HPDE6-E6E7 (cell line): ENCODE data around the gene PLEKHA4.
A peak's percentile ranks its signal among the peaks of the same experiment; 100 is the strongest.
"Not testable (repeated sequence)": the region's sequence is repeated elsewhere in the genome, so short reads cannot be mapped to it uniquely, and the experiment has no call there.

ENCODE experiments used
- DNase-seq: peaks from one replicate; pipeline ENCODE4 v3.0.0; 2011; ENCODE audit warnings: missing footprints; ENCODE audit errors: extremely low spot score

PLEKHA4 gene

GRCh38 chr19:48889496-48889895 is 21.1 kb upstream of the PLEKHA4 start:
- DNase-seq, result not testable (repeated sequence)

DNA sequence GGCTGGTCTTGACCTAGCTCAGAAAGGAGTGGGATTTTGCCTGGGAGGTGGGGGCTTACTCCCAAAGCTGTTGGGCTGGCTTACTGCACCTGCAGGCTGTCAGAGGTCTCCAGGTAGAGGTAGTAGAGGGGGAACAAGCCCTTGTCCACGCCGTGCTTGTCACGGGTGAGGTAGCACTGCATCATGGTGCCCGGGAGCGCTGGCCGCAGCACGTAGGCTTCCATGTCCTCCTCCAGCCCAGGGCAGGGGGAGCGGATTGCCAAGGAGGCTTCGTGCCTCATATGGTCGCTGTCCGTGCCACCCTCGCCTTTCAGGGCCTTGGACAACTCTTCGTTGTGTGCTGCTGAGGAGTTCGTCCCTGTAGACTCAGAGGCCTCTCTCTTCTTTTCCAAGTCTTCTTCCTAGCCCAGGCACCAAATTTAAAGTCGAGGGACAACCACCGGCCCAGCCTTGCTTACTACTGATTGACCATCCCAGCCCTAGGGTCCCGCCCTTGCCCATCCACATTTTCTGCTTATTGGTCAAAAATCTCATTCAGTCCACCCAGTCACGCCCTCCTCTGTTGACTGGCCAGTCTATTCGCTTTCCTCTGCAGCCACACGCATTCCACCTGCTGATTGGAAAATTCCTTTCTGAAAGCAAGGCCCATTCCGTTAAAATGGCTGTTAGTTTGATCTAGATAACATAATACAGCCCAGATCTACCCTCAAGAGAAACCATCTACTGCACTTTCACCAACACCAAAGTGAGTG is 19.6 kb upstream of the PLEKHA4 start:
- DNase-seq, result no peak

- no peak for DNase-seq
Observed at GRCh38 chr19:48883726-48884125, 15.3 kb upstream of the PLEKHA4 start.

DNA sequence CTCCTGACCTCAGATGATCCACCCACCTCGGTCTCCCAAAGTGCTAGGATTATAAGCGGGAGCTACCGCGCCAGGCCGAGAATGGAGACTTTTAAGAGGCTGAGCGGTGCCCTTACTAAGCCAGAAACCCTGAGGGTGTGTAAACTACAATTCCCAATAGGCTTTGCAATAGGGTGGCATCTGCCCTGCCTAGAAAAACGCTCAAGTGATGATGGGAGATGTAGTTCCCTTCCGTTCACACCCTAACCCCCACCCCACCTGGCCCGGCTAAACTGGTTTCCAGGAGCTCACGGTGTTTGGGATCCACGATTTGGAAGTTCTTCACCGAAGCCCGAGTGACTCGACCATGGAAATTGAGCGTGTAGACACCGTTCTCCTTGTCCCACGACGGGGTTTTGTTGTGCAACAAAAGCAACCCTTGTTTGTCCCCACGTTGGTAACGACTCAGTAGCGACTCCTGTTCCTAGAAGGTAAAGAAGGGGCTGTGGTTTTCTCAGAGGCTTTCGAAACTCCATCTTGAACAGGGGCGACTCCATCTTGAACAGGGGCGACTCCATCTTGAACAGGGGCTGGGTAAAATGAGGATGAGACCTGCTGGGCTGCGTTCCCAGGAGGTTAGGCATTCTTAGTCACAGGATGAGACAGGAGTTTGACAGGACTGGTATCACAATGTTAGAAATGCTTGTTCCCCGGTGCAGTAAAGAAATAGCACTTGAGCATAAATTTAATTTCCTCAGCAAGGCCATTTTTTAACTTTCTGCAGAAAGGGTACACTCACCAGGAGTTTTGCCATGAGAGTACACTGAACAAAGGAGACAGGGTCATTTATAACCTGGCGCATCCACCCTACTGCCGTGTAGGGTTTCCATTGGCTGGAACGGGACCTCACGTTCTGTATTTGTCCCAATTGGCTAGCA is 13.6 kb upstream of the PLEKHA4 start:
- DNase-seq, result no peak

DNA sequence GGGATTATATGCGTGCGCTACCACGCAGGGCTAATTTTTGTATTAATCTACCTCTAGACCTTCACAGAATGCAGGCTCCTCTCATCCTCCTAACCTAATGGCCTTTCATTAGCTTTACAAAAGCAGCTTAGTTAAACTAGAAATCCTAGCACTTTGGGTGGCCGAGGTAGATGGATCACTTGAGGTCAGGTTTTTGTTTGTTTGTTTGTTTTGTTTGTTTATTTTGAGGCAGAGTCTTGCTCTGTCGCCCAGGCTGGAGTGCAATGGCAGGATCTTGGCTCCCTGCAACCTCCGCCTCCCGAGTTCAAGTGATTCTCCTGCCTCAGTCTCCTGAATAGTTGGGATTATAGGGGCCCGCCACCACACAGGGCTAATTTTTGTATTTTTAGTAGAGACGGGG is 11.3 kb upstream of the PLEKHA4 start:
- DNase-seq, result not testable (repeated sequence)

DNA sequence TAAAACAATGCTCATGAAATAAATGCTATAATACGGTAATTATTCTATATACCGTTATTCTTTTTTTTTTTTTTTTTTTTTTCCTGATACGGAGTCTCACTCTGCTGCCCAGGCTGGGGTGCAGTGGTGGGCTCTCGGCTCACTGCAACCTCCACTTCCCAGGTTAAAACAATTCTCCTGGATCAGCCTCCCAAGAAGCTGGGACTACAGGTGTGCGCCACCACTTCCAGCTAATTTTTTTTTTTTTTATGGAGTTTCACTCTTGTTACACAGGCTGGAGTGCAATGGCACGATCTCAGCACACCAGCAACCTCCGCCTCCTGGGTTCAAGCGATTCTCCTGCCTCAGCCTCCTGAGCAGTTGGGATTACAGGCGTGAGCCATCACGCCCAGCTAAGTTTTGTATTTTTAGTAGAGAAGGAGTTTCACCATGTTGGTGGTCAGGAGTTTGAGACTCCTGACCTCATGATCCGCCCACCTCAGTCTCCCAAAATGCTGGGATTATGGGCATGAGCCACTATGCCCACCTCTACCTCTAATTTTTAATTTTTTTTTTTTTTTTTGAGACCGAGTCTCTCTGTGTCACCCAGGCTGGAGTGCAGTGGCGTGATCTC is 10.7 kb upstream of the PLEKHA4 start:
- DNase-seq, result no peak

GRCh38 chr19:48878196-48879024 is 10.0 kb upstream of the PLEKHA4 start:
- no peak for DNase-seq

GRCh38 chr19:48877855-48878195 is 9.4 kb upstream of the PLEKHA4 start:
- no peak for DNase-seq

- not testable (repeated sequence) for DNase-seq
Observed at GRCh38 chr19:48876043-48876981, 7.9 kb upstream of the PLEKHA4 start.

DNA sequence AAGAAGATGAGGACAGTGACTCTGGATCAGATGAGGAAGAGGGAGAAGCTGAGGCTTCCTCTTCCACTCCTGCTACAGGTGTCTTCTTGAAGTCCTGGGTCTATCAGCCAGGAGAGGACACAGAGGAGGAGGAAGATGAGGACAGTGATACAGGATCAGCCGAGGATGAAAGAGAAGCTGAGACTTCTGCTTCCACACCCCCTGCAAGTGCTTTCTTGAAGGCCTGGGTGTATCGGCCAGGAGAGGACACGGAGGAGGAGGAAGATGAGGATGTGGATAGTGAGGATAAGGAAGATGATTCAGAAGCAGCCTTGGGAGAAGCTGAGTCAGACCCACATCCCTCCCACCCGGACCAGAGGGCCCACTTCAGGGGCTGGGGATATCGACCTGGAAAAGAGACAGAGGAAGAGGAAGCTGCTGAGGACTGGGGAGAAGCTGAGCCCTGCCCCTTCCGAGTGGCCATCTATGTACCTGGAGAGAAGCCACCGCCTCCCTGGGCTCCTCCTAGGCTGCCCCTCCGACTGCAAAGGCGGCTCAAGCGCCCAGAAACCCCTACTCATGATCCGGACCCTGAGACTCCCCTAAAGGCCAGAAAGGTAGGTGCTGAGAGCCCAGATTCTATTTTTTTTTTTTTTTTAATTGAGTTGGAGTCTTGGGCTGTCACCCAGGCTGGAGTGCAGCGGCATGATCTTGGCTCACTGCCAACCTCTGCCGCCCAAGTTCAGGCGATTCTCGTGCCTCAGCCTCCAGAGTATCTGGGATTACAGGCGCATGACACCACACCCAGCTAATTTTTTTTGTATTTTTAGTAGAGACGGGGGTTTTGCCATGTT is 6.1 kb upstream of the PLEKHA4 start:
- DNase-seq, result no peak

- DNase-seq, result no peak
Observed at GRCh38 chr19:48873476-48874302, 5.3 kb upstream of the PLEKHA4 start.

- peak; percentile 71 for DNase-seq
Observed at GRCh38 chr19:48872884-48873475, 4.6 kb upstream of the PLEKHA4 start.

GRCh38 chr19:48872182-48872883 is 3.9 kb upstream of the PLEKHA4 start, which contains the start of gene PPP1R15A:
Gene PPP1R15A, plus strand, starts transcription at chr19:48872421. Its CDS starts 813 bp downstream, at chr19:48873234.
- peak; percentile 94 for DNase-seq

DNA sequence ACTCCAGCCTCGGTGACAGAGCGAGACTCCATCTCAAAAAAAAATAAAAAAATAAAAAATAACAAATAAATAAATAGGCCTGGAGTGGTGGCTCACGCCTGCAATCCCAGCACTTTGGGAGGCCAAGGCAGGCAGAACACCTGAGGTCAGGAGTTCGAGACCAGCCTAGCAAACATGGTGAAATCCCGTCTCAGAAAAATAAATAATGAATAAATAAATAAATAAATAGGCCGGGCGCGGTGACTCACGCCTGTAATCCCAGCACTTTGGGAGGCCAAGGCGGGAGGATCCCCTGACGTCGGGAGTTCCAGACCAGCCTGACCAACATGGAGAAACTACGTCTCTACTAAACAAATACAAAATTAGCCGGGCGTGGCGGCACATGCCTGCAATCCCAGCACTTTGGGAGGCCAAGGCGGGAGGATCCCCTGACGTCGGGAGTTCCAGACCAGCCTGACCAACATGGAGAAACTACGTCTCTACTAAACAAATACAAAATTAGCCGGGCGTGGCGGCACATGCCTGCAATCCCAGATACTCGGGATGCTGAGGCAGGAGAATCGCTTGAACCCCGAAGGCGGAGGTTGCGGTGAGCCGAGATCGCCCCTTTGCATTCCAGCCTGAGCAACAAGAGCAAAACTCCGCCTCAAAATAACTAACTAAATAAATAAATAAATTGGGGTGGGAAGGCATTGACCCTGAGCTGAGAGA is 3.2 kb upstream of the PLEKHA4 start:
- DNase-seq, result not testable (repeated sequence)

GRCh38 chr19:48870048-48870447 is 1.6 kb upstream of the PLEKHA4 start:
- no peak for DNase-seq

- no peak for DNase-seq
Observed at GRCh38 chr19:48867746-48868113, 687 bp downstream of the PLEKHA4 start.
